Measurements from ENCODE around the gene FIGNL1.
A peak's percentile ranks its signal among the peaks of the same experiment; 100 is the strongest.
"Not testable (repeated sequence)": the region's sequence is repeated elsewhere in the genome, so short reads cannot be mapped to it uniquely, and the experiment has no call there.

FIGNL1 gene

GRCh38 chr7:50469181-50469580, 19.0 kb upstream of the FIGNL1 start:
- Histone ChIP-seq H3K36me3 (ENCODE audit: insufficient read depth, low read length) (no peaks in the 10 kb centered on the region), H3K9me3 (replicated peaks; ENCODE audit: low read length) (no peaks in the 10 kb centered on the region), H3K4me3 (ENCODE audit: low read length) (no peak overlapping the region), H3K4me2 (ENCODE audit: low read length) (no peak overlapping the region), H3K27me3 (ENCODE audit: control insufficient read depth, insufficient read depth, low read length) (peaks cover 25% of the 10 kb centered on the region), H3K9ac (ENCODE audit: low read depth, low read length) (no peak overlapping the region), H3K4me1 (ENCODE audit: control insufficient read depth, insufficient read depth, low read length) (peaks cover 4% of the 10 kb centered on the region)

DNA sequence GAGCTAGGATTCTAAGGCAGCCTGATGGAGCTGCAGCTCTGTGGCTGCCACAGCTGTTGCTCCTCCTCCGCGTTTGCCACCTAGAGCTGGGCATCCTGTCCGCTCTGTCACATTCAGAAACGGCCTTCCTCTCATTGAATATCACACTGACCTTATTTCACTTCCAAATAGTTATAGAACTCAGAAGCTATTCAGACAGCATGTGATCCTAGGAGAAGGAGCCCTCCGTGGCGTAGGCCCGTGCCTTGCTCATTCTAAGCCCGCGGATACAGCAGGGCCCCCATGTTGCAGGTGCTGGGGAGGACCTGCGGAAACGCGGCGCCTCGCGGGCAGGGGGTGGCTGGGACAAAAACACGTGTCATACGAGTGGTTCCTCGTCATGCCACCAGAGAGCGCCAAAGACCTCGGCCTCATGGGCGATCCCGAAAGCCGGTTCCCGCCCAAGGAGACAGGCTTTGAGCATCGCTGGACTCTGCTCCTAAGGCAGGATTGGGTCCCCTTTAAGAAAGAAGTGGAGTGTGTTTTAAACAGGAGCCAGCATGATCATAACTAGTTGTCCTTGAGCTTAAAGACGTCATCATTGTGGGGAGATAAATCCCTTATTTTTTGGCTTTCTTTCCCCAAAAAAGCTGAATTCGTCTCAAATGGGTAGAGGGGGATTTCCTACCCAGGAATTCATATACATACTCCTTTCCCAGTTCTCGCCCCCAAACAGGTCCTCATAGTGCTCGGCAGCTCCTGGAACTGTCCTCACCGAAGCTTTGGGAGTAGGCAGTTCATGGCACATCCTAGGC, 17.9 kb upstream of the FIGNL1 start:
- Histone ChIP-seq H3K36me3 (ENCODE audit: insufficient read depth, low read length) (no peaks in the 10 kb centered on the region), H3K27me3 (ENCODE audit: control insufficient read depth, insufficient read depth, low read length) (peaks cover 26% of the 10 kb centered on the region), H3K9me3 (replicated peaks; ENCODE audit: low read length) (no peaks in the 10 kb centered on the region), H3K9ac (ENCODE audit: low read depth, low read length) (no peak overlapping the region), H3K4me1 (ENCODE audit: control insufficient read depth, insufficient read depth, low read length) (peaks cover 4% of the 10 kb centered on the region), H3K4me3 (ENCODE audit: low read length) (peak overlapping the region; percentile 51), H3K4me2 (ENCODE audit: low read length) (peak overlapping the region; percentile 76)

DNA sequence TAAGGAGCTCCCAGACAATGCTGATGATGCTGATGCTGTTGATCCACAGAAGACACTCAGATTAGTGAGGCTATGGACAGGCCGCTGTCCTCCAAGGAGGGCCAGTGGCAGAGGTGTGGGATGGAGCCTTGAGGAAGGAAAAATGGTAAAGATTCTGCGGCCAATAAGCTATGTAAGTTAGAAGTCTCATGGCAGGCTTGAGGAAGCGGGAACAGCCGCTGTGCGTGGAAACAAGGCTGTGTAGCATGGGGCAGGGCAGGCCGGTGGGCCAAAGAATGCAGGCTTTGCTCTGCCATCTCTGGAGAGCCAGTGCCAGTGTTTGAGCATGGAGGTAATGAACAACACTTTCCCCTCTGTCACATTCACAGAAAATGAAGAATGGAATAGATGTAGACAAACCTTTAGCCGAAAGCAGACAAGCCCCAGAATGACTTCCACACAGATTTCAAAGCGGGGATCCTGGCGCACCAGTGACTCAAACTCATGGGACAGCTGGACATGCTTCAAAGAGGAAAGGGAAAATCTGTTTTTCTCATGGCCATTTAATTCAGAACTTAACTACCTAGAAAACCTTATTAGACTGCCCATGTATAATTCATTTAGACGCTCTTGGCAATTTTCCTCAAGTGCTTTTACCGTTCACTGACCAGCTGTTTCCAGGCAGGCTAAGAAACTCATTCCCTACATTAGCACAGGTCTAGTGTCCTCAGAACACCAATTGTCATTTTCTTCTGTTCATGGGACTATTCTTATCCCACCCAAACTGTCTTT, 16.9 kb upstream of the FIGNL1 start:
- no peak overlapping the region for H3K9ac ChIP-seq (ENCODE audit: low read depth, low read length)
- no peaks in the 10 kb centered on the region for H3K36me3 ChIP-seq (ENCODE audit: insufficient read depth, low read length)
- H3K4me3 ChIP-seq (ENCODE audit: low read length) = no peak overlapping the region
- H3K9me3 ChIP-seq (replicated peaks; ENCODE audit: low read length) = no peaks in the 10 kb centered on the region
- H3K27me3 ChIP-seq (ENCODE audit: control insufficient read depth, insufficient read depth, low read length) = peaks cover 19% of the 10 kb centered on the region
- peaks cover 4% of the 10 kb centered on the region for H3K4me1 ChIP-seq (ENCODE audit: control insufficient read depth, insufficient read depth, low read length)
- no peak overlapping the region for H3K4me2 ChIP-seq (ENCODE audit: low read length)

GRCh38 chr7:50463035-50463434, 12.9 kb upstream of the FIGNL1 start:
- H3K9me3 ChIP-seq (replicated peaks; ENCODE audit: low read length) = no peaks in the 10 kb centered on the region
- H3K9ac ChIP-seq (ENCODE audit: low read depth, low read length) = no peak overlapping the region
- H3K4me2 ChIP-seq (ENCODE audit: low read length) = no peak overlapping the region
- H3K36me3 ChIP-seq (ENCODE audit: insufficient read depth, low read length) = no peaks in the 10 kb centered on the region
- H3K4me1 ChIP-seq (ENCODE audit: control insufficient read depth, insufficient read depth, low read length) = peaks cover 4% of the 10 kb centered on the region
- H3K27me3 ChIP-seq (ENCODE audit: control insufficient read depth, insufficient read depth, low read length) = peaks cover 29% of the 10 kb centered on the region
- H3K4me3 ChIP-seq (ENCODE audit: low read length) = no peak overlapping the region

- no peaks in the 10 kb centered on the region for H3K36me3 ChIP-seq (ENCODE audit: insufficient read depth, low read length)
- H3K4me2 ChIP-seq (ENCODE audit: low read length) = no peak overlapping the region
- H3K27me3 ChIP-seq (ENCODE audit: control insufficient read depth, insufficient read depth, low read length) = peaks cover 35% of the 10 kb centered on the region
- no peaks in the 10 kb centered on the region for H3K9me3 ChIP-seq (replicated peaks; ENCODE audit: low read length)
- no peak overlapping the region for H3K9ac ChIP-seq (ENCODE audit: low read depth, low read length)
- no peak overlapping the region for H3K4me3 ChIP-seq (ENCODE audit: low read length)
- no peaks in the 10 kb centered on the region for H3K4me1 ChIP-seq (ENCODE audit: control insufficient read depth, insufficient read depth, low read length)
Measured at GRCh38 chr7:50462361-50462760, 12.2 kb upstream of the FIGNL1 start.

DNA sequence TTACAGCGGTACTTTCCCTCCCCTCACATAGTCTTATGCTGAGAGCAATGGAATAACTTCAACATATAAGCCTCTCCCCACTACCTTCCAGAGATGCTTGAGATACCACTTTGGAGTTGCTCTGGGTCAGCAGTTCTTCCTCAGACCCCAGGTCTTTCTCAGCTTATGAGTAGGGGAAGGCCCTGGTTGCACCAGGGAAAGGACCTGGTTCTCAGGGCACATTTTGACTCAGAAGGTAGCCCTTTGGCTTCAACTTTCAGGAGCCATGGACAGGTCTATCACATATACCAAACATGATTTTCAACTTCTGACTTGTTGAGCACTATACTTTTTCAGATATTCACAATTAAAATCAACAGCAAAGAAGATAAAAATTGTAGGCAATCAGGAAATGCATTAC, 11.5 kb upstream of the FIGNL1 start:
- Histone ChIP-seq H3K27me3 (ENCODE audit: control insufficient read depth, insufficient read depth, low read length) (peaks cover 41% of the 10 kb centered on the region), H3K9me3 (replicated peaks; ENCODE audit: low read length) (no peaks in the 10 kb centered on the region), H3K9ac (ENCODE audit: low read depth, low read length) (no peak overlapping the region), H3K4me2 (ENCODE audit: low read length) (no peak overlapping the region), H3K36me3 (ENCODE audit: insufficient read depth, low read length) (no peaks in the 10 kb centered on the region), H3K4me3 (ENCODE audit: low read length) (no peak overlapping the region), H3K4me1 (ENCODE audit: control insufficient read depth, insufficient read depth, low read length) (no peaks in the 10 kb centered on the region)

GRCh38 chr7:50459183-50459582, 9.0 kb upstream of the FIGNL1 start:
- H3K4me1 ChIP-seq (ENCODE audit: control insufficient read depth, insufficient read depth, low read length); H3K9me3 ChIP-seq (replicated peaks; ENCODE audit: low read length): not testable (repeated sequence)
- peaks cover 61% of the 10 kb centered on the region for H3K27me3 ChIP-seq (ENCODE audit: control insufficient read depth, insufficient read depth, low read length)

GRCh38 chr7:50458651-50459050, 8.5 kb upstream of the FIGNL1 start:
- not testable (repeated sequence) for H3K36me3 ChIP-seq (ENCODE audit: insufficient read depth, low read length); H3K4me3 ChIP-seq (ENCODE audit: low read length); H3K9ac ChIP-seq (ENCODE audit: low read depth, low read length); H3K4me1 ChIP-seq (ENCODE audit: control insufficient read depth, insufficient read depth, low read length); H3K9me3 ChIP-seq (replicated peaks; ENCODE audit: low read length); H3K4me2 ChIP-seq (ENCODE audit: low read length)
- H3K27me3 ChIP-seq (ENCODE audit: control insufficient read depth, insufficient read depth, low read length) = peaks cover 61% of the 10 kb centered on the region

More at GRCh38 chr7:50459183-50459582, 9.0 kb upstream of the FIGNL1 start:
- H3K36me3 ChIP-seq (ENCODE audit: insufficient read depth, low read length); H3K9ac ChIP-seq (ENCODE audit: low read depth, low read length); H3K4me3 ChIP-seq (ENCODE audit: low read length); H3K4me2 ChIP-seq (ENCODE audit: low read length): not testable (repeated sequence)

DNA sequence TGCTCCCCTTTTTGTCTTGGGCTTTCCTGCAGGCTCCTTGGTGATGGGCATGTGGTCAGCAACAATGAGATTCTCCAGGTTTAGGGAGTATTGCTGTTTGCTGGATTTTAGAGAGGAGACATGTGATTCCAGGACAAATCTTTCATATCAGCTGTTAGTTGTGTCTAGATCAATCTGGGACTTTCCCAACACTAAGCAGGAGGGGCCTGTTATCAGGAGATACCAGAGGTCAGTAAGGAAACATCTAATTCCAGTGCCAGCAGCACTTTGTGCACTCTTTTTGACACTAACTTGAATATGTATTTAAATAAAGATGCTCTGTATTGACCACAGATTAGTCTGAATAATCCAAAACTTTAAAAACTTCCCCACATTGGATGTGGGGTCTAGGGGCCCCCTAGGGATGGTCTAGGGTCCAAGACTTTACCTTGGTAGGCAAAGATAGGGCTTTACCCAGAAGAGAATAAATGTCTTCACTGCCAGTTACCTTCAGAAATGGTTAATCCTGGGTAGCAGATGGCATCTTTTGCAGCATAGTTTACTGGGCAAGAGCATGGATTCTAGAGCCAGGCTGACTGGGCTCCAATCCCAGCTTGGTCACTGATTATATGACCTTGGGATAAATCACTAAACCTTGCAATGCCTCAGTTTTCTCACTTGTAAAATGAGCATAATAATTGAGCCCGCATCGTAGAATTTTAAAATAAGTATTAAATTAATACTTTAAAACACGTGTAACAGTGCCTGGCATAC, 6.4 kb upstream of the FIGNL1 start:
- Histone ChIP-seq H3K4me3 (ENCODE audit: low read length) (no peak overlapping the region), H3K27me3 (ENCODE audit: control insufficient read depth, insufficient read depth, low read length) (peaks cover 57% of the 10 kb centered on the region), H3K36me3 (ENCODE audit: insufficient read depth, low read length) (no peaks in the 10 kb centered on the region), H3K4me2 (ENCODE audit: low read length) (no peak overlapping the region), H3K9me3 (replicated peaks; ENCODE audit: low read length) (no peaks in the 10 kb centered on the region), H3K4me1 (ENCODE audit: control insufficient read depth, insufficient read depth, low read length) (no peaks in the 10 kb centered on the region), H3K9ac (ENCODE audit: low read depth, low read length) (no peak overlapping the region)

DNA sequence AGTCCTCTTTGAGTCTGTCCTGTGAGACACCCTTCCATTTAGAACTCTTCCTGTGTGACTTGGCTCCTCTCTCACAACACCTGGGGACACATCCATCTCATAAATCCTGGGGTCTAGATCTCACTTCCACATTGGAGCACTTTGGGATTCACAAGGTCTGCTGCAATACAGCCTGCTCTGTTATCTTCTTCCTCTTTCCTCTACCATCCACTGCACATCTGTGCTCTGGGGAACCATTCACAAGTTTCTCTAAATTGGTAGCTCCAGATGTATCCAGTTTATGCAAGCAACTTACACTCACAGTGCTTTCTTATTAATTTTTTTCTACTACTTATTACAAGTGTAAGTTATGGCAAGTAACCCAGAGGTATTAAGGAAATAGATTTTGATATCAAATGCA, 5.5 kb upstream of the FIGNL1 start:
- no peak overlapping the region for H3K9ac ChIP-seq (ENCODE audit: low read depth, low read length)
- H3K27me3 ChIP-seq (ENCODE audit: control insufficient read depth, insufficient read depth, low read length) = peaks cover 52% of the 10 kb centered on the region
- no peak overlapping the region for H3K4me3 ChIP-seq (ENCODE audit: low read length)
- no peaks in the 10 kb centered on the region for H3K9me3 ChIP-seq (replicated peaks; ENCODE audit: low read length)
- H3K4me1 ChIP-seq (ENCODE audit: control insufficient read depth, insufficient read depth, low read length) = peaks cover 3% of the 10 kb centered on the region
- H3K4me2 ChIP-seq (ENCODE audit: low read length) = no peak overlapping the region
- H3K36me3 ChIP-seq (ENCODE audit: insufficient read depth, low read length) = no peaks in the 10 kb centered on the region

GRCh38 chr7:50454968-50455367, 4.8 kb upstream of the FIGNL1 start:
- peaks cover 5% of the 10 kb centered on the region for H3K4me1 ChIP-seq (ENCODE audit: control insufficient read depth, insufficient read depth, low read length)
- H3K9me3 ChIP-seq (replicated peaks; ENCODE audit: low read length) = no peaks in the 10 kb centered on the region
- no peak overlapping the region for H3K9ac ChIP-seq (ENCODE audit: low read depth, low read length)

More at GRCh38 chr7:50454968-50455367, 4.8 kb upstream of the FIGNL1 start:
- H3K4me3 ChIP-seq (ENCODE audit: low read length) = no peak overlapping the region
- no peaks in the 10 kb centered on the region for H3K36me3 ChIP-seq (ENCODE audit: insufficient read depth, low read length)
- peaks cover 52% of the 10 kb centered on the region for H3K27me3 ChIP-seq (ENCODE audit: control insufficient read depth, insufficient read depth, low read length)
- H3K4me2 ChIP-seq (ENCODE audit: low read length) = no peak overlapping the region
